ENCODE results near the gene ECHDC1. TPM values are rescaled to one million over a fixed set of nuclear protein-coding genes. Genes with fewer than 3 reads are reported as not detected.

ECHDC1 gene
- total RNA-seq, 6 experiments from 2014 or later, result 41.3 to 51.7 (median 45.7) TPM

- no peak for DNase-seq
- under 1% methylated on average over 16 of the region's 16 CpGs for WGBS (ENCODE audit: insufficient coverage, low coverage, low lambda C conversion rate, missing lambda C conversion rate)
Observed at GRCh38 chr6:127267646-127268625, 75.5 kb downstream of the ECHDC1 start.

GRCh38 chr6:127266892-127267645, 76.3 kb downstream of the ECHDC1 start:
- no peaks in the 10 kb centered on the region for H3K27me3 ChIP-seq
- no peak for TF ChIP-seq CTCF (IDR thresholded peaks at IDR 0.05)
- TF ChIP-seq POLR2A (IDR thresholded peaks at IDR 0.05), result peak; percentile 97
- peak overlapping the region; percentile 68 to 79 (median 78) for H3K4me3 ChIP-seq
- ATAC-seq (peak; percentile 78 to 88 (median 84)), DNase-seq (peak in 2 of 3 donors; percentile 71 to 77)
- H3K9me3 ChIP-seq, result no peaks in the 10 kb centered on the region
- H3K27ac ChIP-seq, result peak overlapping the region; percentile 98 to 99 (median 99)
- no peaks in the 10 kb centered on the region for H3K36me3 ChIP-seq
- H3K4me1 ChIP-seq, result peaks cover 0 to 21% (median 8%) of the 10 kb centered on the region in 4 donors
- intact Hi-C loops (cut with DNase I), result loop anchor here in 1 of 2 donors (10.0 kb wide), 1 partner anchor 82 kb away; no protein-coding TSS in a partner anchor
- WGBS (ENCODE audit: insufficient coverage, low coverage, low lambda C conversion rate, missing lambda C conversion rate), result 0% methylated on average over 9 of the region's 64 CpGs

More at GRCh38 chr6:127267646-127268625, 75.5 kb downstream of the ECHDC1 start:
- no peak for TF ChIP-seq POLR2A (IDR thresholded peaks at IDR 0.05)
- no peak for TF ChIP-seq CTCF (IDR thresholded peaks at IDR 0.05)
- H3K27me3 ChIP-seq, result no peaks in the 10 kb centered on the region
- ATAC-seq, result peak in 2 of 4 donors; percentile 7 to 12
- H3K4me1 ChIP-seq, result peaks cover 0 to 30% (median 8%) of the 10 kb centered on the region in 4 donors
- no peaks in the 10 kb centered on the region for H3K36me3 ChIP-seq
- no peaks in the 10 kb centered on the region for H3K9me3 ChIP-seq
- H3K4me3 ChIP-seq, result peak overlapping the region; percentile 68 to 79 (median 78)
- intact Hi-C loops (cut with DNase I), result loop anchor here in 1 of 2 donors (10.0 kb wide), 1 partner anchor 83 kb away; no protein-coding TSS in a partner anchor
- peak overlapping the region; percentile 98 to 99 (median 99) for H3K27ac ChIP-seq

- Histone ChIP-seq H3K27ac (peak within 1 kb of the TSS; percentile 98 to 99 (median 99)), H3K4me1 (peaks cover 0 to 16% (median 8%) of the 10 kb centered on the region in 4 donors), H3K36me3 (no peaks in the 10 kb centered on the region), H3K4me3 (peak within 1 kb of the TSS; percentile 68 to 79 (median 78)), H3K9me3 (no peaks in the 10 kb centered on the region), H3K27me3 (no peaks in the 10 kb centered on the region)
- peak; percentile 88 to 90 (median 89) for DNase-seq
- ATAC-seq, result peak; percentile 88 to 93 (median 91)
- intact Hi-C loops (cut with DNase I), result loop anchor here in 1 of 2 donors (10.0 kb wide), 1 partner anchor 82 kb away; no protein-coding TSS in a partner anchor
- WGBS (ENCODE audit: insufficient coverage, low coverage, low lambda C conversion rate, missing lambda C conversion rate), result 0% methylated on average over 24 of the region's 40 CpGs
- TF ChIP-seq CTCF (IDR thresholded peaks at IDR 0.05) (peak; percentile 65 to 83 (median 72)), POLR2A (IDR thresholded peaks at IDR 0.05) (no peak)
Observed at GRCh38 chr6:127266178-127266891, 77.1 kb downstream of the ECHDC1 start, which contains the start of gene RNF146. RNF146 (plus strand) TSS chr6:127266864; CDS start chr6:127280339, 13,475 bp downstream.
